HG03135 (cell line): ENCODE measurements around the gene DISC1.
A peak's percentile ranks its signal among the peaks of the same experiment; 100 is the strongest.
"Not testable (repeated sequence)": the region's sequence is repeated elsewhere in the genome, so short reads cannot be mapped to it uniquely, and the experiment has no call there.

Source experiments
- ATAC-seq: cut with Tn5 transposase; IDR thresholded peaks from one replicate; pipeline ENCODE4 v1.9.1; 2021; ENCODE audit warnings: mild to moderate bottlenecking, moderate library complexity; ENCODE audit not compliant: unreplicated experiment

The DISC1 gene

DNA sequence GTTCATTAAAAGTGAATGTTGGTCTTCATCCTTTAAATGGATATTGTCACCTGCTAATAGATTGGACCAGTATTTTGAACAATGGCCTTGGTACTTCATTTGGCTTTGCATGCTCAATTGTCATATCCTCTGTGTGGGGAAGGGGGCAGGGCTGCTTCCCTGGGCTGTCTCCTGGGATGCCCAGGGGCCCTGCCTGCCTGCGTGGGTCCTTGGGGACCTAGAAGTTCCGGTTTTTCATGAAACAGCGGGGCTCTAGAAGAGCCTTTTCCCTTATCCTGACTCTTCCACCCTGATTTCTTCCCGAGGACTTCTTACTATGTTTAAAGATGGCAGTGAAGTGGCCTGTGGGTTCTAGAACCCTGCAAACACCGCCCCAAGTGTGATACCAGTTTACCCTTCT, 97.5 kb downstream of the DISC1 start:
- ATAC-seq, result no peak

DNA sequence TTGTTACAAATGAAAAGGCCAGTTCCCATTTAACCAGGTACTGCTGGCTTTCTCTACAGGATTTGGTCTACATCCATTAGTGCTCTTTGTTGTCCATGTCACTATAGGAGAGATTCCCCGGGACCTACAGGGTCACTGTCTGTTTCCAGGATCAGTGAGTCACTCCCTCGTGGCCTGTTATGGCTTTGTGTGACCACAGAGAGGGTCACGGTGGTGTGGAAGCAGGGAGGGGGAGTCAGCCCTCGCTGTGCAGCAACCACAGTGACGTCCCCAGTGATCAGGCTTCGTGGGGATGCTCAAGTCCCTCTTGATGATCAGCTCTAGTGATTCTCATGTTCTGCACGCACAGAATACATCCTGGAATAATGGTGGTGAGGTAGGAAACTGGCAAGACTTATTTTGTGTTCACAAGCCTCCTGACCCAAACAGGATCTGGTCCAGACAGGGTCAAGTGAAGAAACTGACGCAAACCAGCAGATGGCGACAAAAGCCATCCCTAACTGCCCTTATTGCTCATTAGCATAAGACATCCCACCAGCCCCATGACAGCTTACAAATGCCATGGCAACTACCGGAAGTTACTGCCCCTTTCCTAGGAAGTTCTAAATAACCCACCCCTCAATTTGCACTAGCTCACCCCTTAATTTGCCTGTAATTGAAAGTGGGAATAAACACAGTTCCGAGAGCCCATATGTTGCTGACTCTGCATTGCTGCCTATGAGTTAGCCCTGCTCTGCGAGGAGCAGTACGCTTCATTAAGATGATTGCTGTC, 98.5 kb downstream of the DISC1 start:
- ATAC-seq, result no peak

DNA sequence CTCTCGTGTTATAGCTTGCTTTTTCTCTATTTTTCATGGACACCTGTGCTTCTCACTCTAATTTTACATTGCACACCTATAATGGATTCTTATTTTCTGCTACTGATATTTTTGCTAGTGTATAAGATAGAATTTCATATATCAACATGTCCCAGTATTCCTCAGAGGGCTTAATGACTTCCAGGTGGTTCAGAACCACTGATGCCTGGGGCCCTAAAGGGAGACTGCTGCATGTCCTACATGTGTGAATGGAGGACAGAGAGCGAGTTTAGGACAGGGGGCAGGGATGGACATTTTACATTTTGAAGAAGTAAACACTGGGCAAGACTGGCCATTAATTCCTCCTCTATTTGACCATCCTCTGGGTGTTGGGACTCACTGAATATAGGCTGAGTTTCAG, 100.6 kb downstream of the DISC1 start:
- no peak for ATAC-seq

DNA sequence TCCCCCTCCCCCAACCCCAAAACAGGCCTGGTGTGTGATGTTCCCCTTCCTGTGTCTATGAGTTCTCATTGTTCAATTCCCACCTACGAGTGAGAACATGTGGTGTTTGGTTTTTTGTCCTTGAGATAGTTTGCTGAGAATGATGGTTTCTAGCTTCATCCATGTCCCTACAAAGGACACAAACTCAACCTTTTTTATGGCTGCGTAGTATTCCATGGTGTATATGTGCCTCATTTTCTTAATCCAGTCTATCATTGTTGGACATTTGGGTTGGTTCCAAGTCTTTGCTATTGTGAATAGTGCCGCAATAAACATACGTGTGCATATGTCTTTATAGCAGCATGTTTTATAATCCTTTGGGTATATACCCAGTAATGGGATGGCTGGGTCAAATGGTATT, 102.4 kb downstream of the DISC1 start:
- not testable (repeated sequence) for ATAC-seq

DNA sequence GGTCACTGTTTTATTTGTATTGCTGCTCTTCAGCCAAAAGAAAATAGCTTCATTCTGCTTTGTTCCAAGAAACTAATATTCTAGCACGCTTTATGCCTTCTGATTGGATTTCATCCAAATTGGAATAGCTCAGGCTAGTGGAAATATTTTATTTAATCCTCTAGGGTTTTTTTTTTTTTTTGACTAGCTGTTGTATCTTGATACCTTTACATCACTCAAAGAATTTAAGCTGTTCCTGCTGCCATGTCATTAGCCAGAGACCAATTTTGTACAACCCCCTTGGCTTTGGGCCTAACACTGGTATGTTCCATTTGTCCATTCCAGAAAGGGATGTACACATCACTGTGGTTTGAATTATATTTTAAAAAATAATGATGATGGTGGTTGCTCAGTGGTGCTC, 103.0 kb downstream of the DISC1 start:
- no peak for ATAC-seq

DNA sequence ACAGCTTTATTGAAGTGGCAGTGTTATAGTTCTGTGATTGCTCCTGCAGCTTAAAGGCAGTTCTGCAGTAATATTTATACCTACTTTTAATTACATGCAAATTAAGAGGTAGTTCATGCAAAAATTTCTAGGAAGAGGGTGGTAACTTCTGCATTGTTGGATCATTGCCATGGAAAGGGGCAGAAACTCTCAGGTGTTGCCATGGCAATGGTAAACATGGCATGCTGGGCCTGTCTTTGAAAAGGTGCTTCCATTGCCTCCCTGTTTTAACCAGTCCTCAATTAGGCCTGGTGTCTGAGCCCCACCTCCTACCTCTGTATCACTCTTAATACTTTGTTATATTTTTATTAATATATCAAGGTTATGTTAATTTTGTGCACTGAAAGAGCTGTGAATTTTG, 104.7 kb downstream of the DISC1 start:
- no peak for ATAC-seq

DNA sequence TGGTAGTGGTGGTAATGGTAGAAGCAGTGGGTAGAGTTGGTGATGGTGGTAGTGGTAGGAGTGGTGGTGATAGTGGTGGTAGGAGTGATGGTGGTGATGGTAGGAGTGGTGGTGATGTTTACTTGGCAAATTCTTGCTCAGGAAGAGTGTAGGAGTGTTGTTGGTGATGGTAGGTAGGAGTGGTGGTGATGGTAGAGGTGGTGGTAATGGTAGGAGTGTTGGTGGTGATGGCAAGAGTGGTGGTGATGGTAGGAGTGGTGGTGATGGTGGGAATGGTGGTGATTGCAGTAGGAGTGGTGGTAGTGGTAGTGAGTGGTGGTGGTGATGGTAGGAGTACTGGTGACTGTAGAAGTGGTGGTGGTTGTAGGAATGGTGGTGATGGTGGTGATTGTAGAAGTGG, 106.5 kb downstream of the DISC1 start:
- ATAC-seq, result no peak

DNA sequence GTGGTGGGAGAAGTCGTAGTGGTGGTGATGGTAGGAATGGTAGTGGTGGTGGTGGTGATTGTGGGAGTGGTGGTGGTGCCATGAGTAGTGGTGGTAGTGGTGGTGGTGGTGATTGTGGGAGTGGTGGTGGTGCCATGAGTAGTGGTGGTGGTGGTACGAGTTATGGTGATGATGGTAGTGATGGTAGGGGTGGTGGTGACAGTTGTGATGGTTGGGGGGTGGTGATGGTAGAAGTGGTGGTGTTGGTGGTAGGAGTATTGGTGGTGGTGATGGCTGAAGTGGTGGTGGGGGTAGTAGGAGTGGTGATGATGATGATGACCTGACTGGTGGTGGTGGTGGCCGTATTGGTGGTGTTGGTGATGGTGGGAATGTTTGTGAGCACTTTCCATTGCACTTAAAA, 107.1 kb downstream of the DISC1 start:
- no peak for ATAC-seq

DNA sequence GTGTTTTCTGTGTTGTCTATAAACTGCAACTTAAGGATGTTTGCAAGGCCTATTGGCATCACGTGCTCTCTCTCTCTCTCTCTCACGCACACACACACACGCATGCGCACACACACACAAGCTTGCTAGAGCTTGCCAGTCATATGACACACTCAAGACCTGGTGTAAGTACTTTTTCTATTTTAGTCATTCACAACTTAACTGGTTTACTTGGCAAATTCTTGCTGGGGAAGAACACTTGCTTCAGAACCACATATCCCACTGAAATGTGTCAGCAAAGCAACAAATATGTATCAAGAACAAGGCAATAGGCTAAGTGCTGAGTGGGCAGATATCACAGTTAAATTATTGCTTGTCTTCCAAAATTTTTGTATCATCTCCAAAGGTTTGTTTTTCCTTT, 107.8 kb downstream of the DISC1 start:
- ATAC-seq, result no peak

DNA sequence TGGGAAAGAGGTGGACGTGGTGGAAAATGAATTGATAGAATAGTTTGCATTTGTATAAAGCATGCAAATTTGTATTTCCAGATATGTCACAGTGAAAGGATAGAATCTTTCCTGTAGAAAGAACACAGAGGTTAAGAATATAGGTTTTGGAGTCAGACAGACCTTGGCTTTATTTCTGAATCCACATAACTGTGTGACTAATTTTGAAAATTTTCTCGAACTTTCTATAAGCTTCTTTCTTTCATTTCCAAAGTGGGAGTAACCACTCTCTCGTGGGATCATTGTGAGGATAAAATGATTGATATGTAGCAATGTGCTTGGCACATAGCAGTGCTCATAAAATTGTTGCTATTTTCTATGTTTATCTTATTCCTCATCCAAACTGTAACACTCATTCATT, 108.8 kb downstream of the DISC1 start:
- no peak for ATAC-seq

DNA sequence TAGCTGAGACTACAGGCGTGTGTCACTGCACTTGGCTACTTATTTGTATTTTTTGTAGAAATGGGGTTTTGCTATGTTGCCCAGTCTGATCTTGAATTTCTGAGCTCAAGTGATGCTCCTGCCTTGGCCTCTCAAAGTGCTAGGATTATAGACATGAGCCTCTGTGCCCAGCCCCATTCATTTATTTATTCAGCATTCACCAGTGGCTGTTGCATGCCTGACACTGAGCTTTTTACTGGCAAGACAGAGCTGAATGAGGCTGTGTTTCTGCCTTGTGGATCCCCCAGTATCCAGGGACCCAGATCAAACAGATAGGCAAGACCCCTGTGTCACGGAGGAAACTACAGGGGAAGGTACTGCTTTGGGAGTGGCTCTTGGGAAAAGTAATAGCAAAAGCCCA, 109.4 kb downstream of the DISC1 start:
- ATAC-seq, result no peak

DNA sequence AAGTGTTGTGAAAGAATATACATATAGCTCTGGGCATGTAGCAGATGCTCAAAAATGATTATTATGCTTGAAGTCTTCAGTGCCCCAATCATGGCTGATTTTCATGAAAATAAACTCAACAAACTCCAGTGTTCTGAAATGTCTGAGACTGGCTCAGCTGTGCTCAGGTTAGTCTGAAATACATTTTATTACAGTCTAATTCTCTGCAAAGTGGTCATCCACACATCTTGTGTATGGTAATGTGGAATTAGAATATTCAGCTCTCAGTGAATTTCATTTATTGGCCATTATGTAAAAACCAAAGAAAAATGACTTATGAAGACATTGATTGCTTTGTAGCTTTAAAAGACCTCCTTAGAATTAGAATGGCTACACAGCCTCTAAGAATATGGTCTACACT, 109.9 kb downstream of the DISC1 start:
- ATAC-seq, result no peak

DNA sequence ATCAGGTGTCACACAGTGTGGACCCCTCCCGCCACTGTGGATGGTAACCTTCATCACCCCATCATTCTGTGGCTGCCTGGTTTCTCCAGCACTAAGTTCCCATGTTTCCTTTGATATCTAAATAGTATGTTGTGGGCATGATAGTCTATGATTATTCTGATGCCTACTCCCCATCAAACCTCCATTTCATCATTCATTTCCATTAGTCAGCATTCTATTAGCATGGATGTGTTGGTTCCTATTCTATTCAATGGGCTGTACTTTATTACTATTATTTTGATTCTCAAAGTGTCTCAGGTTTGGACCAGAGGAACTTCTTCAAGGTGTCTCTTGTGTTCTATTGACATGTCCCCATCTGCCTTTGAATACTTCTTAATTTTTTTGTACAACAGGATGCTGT, 112.0 kb downstream of the DISC1 start:
- ATAC-seq, result no peak

DNA sequence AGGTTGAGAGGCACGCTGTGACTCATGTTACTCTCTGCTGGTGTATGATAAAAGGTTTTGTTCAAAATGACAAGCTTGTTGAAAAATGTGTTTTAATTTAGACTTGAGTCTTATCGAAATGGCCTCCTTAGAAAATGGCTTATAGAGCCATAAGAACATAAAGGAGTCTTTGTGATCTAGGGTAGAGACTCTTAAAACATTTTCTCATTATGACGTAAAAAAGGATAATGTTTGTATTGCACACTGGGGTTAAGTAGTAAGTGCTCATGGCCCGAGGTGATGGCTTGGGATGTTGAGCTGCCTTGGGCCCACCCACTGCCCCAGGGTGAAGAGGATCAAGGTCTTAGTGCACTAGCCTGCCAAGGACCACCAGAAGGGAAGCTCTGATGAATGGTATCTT, 117.4 kb downstream of the DISC1 start:
- no peak for ATAC-seq

DNA sequence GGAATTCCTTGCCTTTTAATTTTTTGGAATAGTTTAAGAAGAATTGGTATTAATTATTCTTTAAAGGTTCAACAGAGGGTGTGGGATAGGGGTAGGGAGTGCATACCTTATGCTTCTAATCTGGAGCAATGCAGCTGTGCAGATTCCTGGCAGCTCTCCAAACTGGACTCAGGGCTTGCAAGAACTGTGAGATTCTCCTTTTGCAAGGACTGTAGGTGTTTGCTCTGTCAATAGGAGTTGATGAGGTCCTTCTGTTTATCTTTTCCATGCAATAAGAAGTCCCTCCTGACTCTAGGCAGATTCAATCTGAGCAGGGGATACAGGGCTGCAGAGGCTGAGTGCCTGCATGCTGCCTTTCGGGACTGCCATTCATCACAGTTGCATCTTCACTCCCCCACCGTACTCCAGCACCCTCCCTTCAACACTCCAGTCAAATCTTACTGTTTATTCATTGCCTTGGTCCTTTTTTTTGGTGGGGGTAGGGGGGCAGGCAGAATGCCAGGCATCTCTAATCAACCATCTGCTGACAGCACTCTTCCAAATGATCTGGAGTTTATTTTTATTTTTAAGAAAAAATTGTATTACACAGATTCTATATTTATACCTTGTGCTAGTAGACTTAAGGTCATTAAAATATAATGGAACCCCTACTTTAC, 122.3 kb downstream of the DISC1 start:
- no peak for ATAC-seq

DNA sequence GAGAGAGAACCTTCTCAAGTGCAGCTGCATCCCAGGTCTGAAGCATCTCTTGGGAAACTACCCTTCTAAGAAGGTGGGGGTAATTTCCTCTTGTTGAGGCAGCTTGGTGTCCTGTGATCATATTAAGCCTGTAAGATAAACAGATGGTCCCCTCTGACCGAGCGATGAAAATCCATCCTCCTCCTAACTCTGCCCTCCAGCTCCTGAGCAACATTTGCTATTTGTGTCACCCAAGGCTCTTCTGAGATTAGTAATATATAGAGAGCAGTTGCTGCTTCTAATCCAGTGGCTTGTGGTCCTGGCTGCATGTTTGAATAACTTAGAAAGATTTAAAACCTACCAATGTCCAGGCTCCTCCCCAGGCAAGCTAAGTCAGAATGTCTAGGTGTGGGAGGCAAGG, 123.7 kb downstream of the DISC1 start:
- ATAC-seq, result no peak

DNA sequence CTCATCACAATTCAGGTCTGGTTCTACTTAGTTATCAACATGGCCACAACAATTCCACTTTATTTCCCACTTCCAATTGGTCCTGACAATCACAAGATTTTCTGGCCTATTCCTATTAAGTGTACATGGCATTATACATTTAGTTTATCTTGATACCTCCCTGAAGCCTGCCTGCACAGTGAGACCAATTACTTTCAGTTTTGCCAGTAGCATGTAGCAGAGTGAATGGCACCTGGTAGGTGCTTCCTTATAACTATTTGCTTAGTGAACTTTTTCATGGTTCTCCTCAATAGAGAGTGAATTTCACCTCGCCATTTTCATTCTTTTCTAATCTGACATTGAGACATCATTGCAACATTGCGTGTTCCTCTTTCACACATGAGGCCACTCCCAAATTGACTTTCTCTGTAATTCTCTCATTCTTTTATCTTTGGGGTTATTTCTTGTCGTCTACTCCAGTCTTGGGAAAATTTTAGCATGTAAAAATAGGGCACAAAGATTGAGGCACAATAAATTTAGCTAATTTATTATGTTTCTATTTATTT, 124.3 kb downstream of the DISC1 start:
- ATAC-seq, result no peak

DNA sequence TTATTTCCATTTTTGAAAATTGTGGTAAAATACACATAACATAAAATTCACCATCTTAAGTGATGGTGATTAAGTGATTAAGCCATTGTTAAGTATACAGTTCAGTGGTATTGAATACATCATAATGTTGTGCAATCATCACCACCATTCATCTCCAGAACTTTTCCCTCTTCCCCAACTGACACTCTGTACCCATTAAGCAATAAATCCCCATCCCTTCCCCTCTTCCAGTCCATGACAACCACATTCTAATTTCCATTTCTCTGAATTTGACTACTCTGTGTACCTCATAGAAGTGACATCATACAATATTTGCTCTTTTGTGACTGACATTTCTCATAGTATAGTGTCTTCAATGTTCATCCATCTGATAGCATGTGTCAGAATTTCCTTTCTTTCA, 124.8 kb downstream of the DISC1 start:
- ATAC-seq, result no peak

DNA sequence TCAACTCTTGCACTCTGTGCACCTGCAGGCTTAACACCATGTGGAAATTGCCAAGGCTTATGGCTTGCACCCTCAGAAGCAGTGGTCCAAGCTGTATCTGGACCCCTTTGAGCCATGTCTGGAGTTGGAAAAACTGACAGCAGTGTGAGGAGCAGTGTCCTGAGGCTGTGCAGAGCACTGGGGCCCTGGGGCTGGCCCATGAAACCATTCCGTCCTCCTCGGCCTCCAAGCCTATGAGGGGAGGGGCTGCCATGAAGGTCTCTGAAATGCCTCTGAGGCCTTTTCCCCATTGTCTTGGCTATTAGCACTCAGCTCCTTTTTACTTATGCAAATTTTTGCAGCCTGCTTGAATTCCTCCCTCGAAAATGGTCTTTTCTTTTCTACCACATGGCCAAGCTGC, 126.7 kb downstream of the DISC1 start:
- ATAC-seq, result no peak

DNA sequence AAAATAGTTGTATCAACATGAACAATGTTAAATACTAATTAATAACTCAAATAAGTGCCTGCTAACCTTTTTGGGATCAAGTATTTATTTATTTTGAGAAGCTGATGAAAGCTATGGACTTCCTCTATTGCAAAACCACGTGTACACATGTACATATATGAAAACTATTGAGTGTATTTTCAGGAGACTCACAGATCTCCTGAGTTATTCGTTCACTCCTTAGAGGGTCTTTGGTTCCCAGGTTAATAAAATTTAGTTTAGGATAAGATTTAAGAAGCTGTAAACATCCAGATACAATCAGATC, 130.5 kb downstream of the DISC1 start:
- peak; percentile 52 for ATAC-seq

DNA sequence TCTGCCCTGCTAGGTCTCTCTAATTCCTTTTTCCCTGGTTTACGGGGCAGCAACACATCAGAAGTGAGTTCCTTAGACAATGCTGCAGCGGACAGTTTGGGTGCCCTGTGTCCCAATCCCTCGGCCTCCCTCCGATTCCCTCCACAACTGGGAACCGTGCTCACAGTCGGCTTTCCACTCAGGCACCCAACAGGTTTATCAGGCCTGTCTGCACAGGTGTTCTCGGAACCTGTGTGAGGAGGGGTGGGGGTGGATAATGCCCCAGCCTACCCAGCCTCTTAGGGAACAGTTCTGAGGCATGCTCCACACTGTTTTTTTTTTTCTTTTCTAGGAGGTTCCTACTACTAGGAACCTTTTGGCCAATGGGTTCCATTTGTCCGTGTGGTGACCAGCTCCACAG, 131.2 kb downstream of the DISC1 start:
- ATAC-seq, result no peak

DNA sequence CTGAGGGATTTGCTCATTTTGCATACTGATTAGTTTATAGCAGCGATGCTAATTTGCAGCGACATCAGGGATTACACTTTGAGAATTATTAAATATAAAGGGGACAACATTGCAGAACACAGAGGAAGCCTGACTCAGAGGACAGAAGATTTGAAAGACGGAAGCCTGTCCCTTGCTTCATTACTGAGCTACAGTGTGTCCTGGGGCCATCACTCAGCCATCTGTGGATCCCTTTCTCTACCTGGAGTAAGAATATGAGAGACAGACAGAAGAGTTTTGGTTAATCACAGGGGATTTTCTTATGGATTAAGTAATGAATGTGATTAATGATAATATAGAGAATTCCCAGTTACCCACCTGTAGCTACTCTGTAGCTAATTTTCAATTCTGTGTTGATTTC, 134.7 kb downstream of the DISC1 start:
- no peak for ATAC-seq
